Esophagus muscularis mucosa (tissue), 4 donors: Measurements from ENCODE around the gene NIPAL4.

ENCODE experiments used
- CTCF ChIP-seq, 3 experiments: fragments of 200-600 bp in 2 of 3; fragments of 450-650 bp in 1 of 3; sonication (generic) in 2 of 3; IDR thresholded peaks; one replicate each; pipeline ENCODE4 v1.5.1; 2017 to 2019; ENCODE audit warnings: antibody characterized with exemption in 3 of 3, mild to moderate bottlenecking in 2 of 3, moderate library complexity in 1 of 3
- EP300 ChIP-seq: sonication (generic); formaldehyde crosslinking; IDR thresholded peaks from one replicate; pipeline ENCODE4 v1.6.1; 2017; ENCODE audit warnings: antibody characterized with exemption
- POLR2A ChIP-seq: fragments of 450-650 bp; IDR thresholded peaks from one replicate; pipeline ENCODE4 v1.6.1; 2017; ENCODE audit warnings: antibody characterized with exemption, moderate library complexity, mild to moderate bottlenecking, low read depth
- POLR2AphosphoS5 ChIP-seq, 2 donors: sonication (generic); formaldehyde crosslinking; IDR thresholded peaks; one replicate each; pipeline ENCODE4 v1.6.1; 2017; ENCODE audit warnings: antibody characterized with exemption in 2 of 2

- TF ChIP-seq CTCF (IDR thresholded peaks at IDR 0.05) (peak; percentile 53 to 70 (median 58)), POLR2A (no peak), EP300 (no peak), POLR2AphosphoS5 (IDR thresholded peaks at IDR 0.05) (peak; percentile 10 to 16)
Observed at GRCh38 chr5:157431544-157432200, 28.3 kb upstream of the NIPAL4 start.
